ENCODE results near the gene ATP9A. TPM values are rescaled to one million over a fixed set of nuclear protein-coding genes. Genes with fewer than 3 reads are reported as not detected.

ATP9A gene
- polyA plus RNA-seq, 1 of the 3 experiments (the other 2 are of a cell fraction) = 11.0 TPM

DNA sequence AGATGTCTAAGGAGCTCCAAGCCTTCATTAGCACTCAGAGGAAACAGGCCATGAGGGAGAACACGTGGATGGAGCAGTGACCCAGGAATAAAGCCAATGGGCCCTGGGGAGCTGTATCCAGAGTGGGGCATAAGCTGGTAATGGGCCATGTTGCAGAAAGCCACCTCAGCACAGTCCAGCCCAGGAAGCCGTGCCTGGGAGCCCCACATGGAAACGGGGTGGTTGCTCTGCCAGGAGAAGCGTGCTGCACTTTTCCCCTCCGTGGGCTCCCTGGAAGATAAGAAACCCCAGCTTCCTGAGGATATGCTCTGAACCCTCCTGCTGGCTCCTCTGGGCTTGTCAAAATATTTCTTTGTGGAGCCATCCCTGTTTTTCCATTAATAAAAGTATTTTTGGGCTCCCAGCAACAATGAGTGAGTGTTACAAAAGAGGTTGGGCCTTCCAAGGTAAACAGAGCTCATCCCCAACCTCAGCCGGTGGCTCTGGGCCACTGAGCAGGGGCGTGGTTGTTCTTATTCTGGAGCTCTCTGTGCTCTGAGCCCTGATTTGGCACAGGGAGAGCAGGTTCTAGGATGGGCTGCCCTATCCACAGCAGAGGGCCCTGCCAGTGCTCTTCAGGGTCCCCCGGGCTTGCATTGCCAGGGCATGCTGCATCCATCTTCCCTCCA, 194.5 kb downstream of the ATP9A start:
- Histone ChIP-seq H3K36me3 (replicated peaks in 1 of 2; ENCODE audit: control insufficient read depth in 1 of 2, insufficient read depth in 2 of 2, low read length in 1 of 2) (no peaks in the 10 kb centered on the region), H3K79me2 (ENCODE audit: insufficient read depth) (no peaks in the 10 kb centered on the region), H3K9ac (no peak overlapping the region), H3K4me3 (ENCODE audit: low read depth in 2 of 2, low read length in 1 of 2) (no peak overlapping the region), H3K4me1 (ENCODE audit: control insufficient read depth in 1 of 2, insufficient read depth in 2 of 2, low read depth in 1 of 2, low read length in 1 of 2) (no peaks in the 10 kb centered on the region), H3K4me2 (no peak overlapping the region), H3K9me3 (no peaks in the 10 kb centered on the region), H3K27ac (ENCODE audit: low read depth in 2 of 2, low read length in 1 of 2) (no peak overlapping the region), H3K9me2 (no peaks in the 10 kb centered on the region), H3F3A (replicated peaks; ENCODE audit: insufficient read depth) (no peaks in the 10 kb centered on the region), H4K20me1 (ENCODE audit: insufficient read depth) (no peaks in the 10 kb centered on the region), H3K27me3 (ENCODE audit: insufficient read depth) (no peaks in the 10 kb centered on the region), H2AFZ (ENCODE audit: low read depth) (no peak overlapping the region)
- DNase-seq = no peak
- TF ChIP-seq, protein P1, sequence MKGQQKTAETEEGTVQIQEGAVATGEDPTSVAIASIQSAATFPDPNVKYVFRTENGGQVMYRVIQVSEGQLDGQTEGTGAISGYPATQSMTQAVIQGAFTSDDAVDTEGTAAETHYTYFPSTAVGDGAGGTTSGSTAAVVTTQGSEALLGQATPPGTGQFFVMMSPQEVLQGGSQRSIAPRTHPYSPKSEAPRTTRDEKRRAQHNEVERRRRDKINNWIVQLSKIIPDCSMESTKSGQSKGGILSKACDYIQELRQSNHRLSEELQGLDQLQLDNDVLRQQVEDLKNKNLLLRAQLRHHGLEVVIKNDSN (IDR thresholded peaks at IDR 0.05; ENCODE audit: borderline replicate concordance, low read depth) = no peak
- TF ChIP-seq EP300 (IDR thresholded peaks at IDR 0.05; ENCODE audit: borderline replicate concordance in 1 of 2, low read depth in 1 of 2, low read length in 1 of 2) (no peak), GABPA (IDR thresholded peaks at IDR 0.05; ENCODE audit: low read depth) (no peak), FOXM1 (IDR thresholded peaks at IDR 0.05; ENCODE audit: low read depth) (no peak), JUND (IDR thresholded peaks at IDR 0.05) (no peak), RFX5 (IDR thresholded peaks at IDR 0.05; ENCODE audit: low read length) (no peak), MXI1 (IDR thresholded peaks at IDR 0.05; ENCODE audit: low read depth, low read length) (no peak), RCOR1 (IDR thresholded peaks at IDR 0.05; ENCODE audit: low read length) (no peak), POLR2AphosphoS5 (IDR thresholded peaks at IDR 0.05; ENCODE audit: low read depth, low read length) (no peak), SMC3 (IDR thresholded peaks at IDR 0.05; ENCODE audit: low read depth, low read length) (no peak), YY1 (IDR thresholded peaks at IDR 0.05; ENCODE audit: low read depth) (no peak)
- TF ChIP-seq, protein P2, sequence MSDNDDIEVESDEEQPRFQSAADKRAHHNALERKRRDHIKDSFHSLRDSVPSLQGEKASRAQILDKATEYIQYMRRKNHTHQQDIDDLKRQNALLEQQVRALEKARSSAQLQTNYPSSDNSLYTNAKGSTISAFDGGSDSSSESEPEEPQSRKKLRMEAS (IDR thresholded peaks at IDR 0.05; ENCODE audit: low read depth) = no peak
- TF ChIP-seq, protein P3, sequence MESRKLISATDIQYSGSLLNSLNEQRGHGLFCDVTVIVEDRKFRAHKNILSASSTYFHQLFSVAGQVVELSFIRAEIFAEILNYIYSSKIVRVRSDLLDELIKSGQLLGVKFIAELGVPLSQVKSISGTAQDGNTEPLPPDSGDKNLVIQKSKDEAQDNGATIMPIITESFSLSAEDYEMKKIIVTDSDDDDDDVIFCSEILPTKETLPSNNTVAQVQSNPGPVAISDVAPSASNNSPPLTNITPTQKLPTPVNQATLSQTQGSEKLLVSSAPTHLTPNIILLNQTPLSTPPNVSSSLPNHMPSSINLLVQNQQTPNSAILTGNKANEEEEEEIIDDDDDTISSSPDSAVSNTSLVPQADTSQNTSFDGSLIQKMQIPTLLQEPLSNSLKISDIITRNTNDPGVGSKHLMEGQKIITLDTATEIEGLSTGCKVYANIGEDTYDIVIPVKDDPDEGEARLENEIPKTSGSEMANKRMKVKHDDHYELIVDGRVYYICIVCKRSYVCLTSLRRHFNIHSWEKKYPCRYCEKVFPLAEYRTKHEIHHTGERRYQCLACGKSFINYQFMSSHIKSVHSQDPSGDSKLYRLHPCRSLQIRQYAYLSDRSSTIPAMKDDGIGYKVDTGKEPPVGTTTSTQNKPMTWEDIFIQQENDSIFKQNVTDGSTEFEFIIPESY (IDR thresholded peaks at IDR 0.05; ENCODE audit: borderline replicate concordance, low read depth) = no peak
- ChIA-PET CTCF (interaction anchor here (1.1 to 2.9 kb wide), 3 partner anchors 21 to 592 kb away, joined by 3 to 16 read pairs (median 4); no protein-coding TSS in a partner anchor), POLR2A (no interaction called here)
- WGBS (ENCODE audit: low lambda C conversion rate) = 73% methylated on average over 8 of the region's 8 CpGs

DNA sequence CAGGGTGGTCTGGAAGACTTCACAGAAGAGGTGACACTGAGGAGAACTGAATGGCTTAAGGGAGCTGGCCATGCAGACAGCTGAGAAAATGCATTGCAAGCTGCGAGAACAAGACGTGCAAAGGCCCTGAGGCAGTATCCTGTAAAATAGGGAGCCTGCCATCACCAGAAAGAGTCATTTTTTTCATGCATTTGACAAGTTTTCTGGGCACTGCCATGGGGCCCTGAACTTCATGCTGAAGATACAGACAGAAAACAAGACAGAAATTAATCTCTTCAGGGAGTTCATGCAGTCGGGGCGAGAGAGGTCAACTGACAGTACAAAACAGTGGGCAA, 196.8 kb downstream of the ATP9A start:
- Histone ChIP-seq H3K36me3 (replicated peaks in 1 of 2; ENCODE audit: control insufficient read depth in 1 of 2, insufficient read depth in 2 of 2, low read length in 1 of 2) (no peaks in the 10 kb centered on the region), H3K4me3 (ENCODE audit: low read depth in 2 of 2, low read length in 1 of 2) (no peak overlapping the region), H3K4me2 (no peak overlapping the region), H4K20me1 (ENCODE audit: insufficient read depth) (no peaks in the 10 kb centered on the region), H2AFZ (ENCODE audit: low read depth) (no peak overlapping the region), H3F3A (replicated peaks; ENCODE audit: insufficient read depth) (no peaks in the 10 kb centered on the region), H3K4me1 (ENCODE audit: control insufficient read depth in 1 of 2, insufficient read depth in 2 of 2, low read depth in 1 of 2, low read length in 1 of 2) (no peaks in the 10 kb centered on the region), H3K79me2 (ENCODE audit: insufficient read depth) (no peaks in the 10 kb centered on the region), H3K27me3 (ENCODE audit: insufficient read depth) (no peaks in the 10 kb centered on the region), H3K27ac (ENCODE audit: low read depth in 2 of 2, low read length in 1 of 2) (no peak overlapping the region), H3K9me3 (no peaks in the 10 kb centered on the region), H3K9me2 (no peaks in the 10 kb centered on the region), H3K9ac (no peak overlapping the region)
- DNase-seq = no peak
- ChIA-PET CTCF (interaction anchor here (1.0 to 1.4 kb wide), 3 partner anchors 23 to 264 kb away, joined by 3 to 5 read pairs (median 3); no protein-coding TSS in a partner anchor), POLR2A (no interaction called here)
- 73% methylated on average over 4 of the region's 4 CpGs for WGBS (ENCODE audit: low lambda C conversion rate)
- TF ChIP-seq FOXJ3 (CRISPR knock-in tag; IDR thresholded peaks at IDR 0.05) = no peak
- TF ChIP-seq GATA2 (CRISPR knock-in tag; IDR thresholded peaks at IDR 0.05) = no peak
- no peak for TF ChIP-seq FOSL2 (IDR thresholded peaks at IDR 0.05; ENCODE audit: borderline replicate concordance, low read depth)
- TF ChIP-seq ELF1 (IDR thresholded peaks at IDR 0.05) = no peak
- no peak for TF ChIP-seq RXRA (IDR thresholded peaks at IDR 0.05; ENCODE audit: borderline replicate concordance, low read depth)
- TF ChIP-seq, protein P4, sequence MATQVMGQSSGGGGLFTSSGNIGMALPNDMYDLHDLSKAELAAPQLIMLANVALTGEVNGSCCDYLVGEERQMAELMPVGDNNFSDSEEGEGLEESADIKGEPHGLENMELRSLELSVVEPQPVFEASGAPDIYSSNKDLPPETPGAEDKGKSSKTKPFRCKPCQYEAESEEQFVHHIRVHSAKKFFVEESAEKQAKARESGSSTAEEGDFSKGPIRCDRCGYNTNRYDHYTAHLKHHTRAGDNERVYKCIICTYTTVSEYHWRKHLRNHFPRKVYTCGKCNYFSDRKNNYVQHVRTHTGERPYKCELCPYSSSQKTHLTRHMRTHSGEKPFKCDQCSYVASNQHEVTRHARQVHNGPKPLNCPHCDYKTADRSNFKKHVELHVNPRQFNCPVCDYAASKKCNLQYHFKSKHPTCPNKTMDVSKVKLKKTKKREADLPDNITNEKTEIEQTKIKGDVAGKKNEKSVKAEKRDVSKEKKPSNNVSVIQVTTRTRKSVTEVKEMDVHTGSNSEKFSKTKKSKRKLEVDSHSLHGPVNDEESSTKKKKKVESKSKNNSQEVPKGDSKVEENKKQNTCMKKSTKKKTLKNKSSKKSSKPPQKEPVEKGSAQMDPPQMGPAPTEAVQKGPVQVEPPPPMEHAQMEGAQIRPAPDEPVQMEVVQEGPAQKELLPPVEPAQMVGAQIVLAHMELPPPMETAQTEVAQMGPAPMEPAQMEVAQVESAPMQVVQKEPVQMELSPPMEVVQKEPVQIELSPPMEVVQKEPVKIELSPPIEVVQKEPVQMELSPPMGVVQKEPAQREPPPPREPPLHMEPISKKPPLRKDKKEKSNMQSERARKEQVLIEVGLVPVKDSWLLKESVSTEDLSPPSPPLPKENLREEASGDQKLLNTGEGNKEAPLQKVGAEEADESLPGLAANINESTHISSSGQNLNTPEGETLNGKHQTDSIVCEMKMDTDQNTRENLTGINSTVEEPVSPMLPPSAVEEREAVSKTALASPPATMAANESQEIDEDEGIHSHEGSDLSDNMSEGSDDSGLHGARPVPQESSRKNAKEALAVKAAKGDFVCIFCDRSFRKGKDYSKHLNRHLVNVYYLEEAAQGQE (IDR thresholded peaks at IDR 0.05; ENCODE audit: low read depth, low read length) = no peak
- TF ChIP-seq TCF12 (IDR thresholded peaks at IDR 0.05) = no peak
- no peak for TF ChIP-seq EZH2phosphoT487 (IDR thresholded peaks at IDR 0.05; ENCODE audit: borderline replicate concordance, low read depth)
- TF ChIP-seq MXI1 (IDR thresholded peaks at IDR 0.05; ENCODE audit: low read depth, low read length) = no peak
- TF ChIP-seq, protein P1 (IDR thresholded peaks at IDR 0.05; ENCODE audit: borderline replicate concordance, low read depth) = no peak
- TF ChIP-seq SMC3 (IDR thresholded peaks at IDR 0.05; ENCODE audit: low read depth, low read length) = no peak
- no peak for TF ChIP-seq TAF1 (IDR thresholded peaks at IDR 0.05; ENCODE audit: borderline replicate concordance, low read depth, low read length)
